DOHH2 (cell line): ENCODE measurements around the gene IRF2BPL.

Experiments
- H3F3A ChIP-seq: fragments of 200-600 bp; sonication (generic), shearing (Covaris generic); 2 replicates; pipeline ENCODE4 v1.6.0; 2016; ENCODE audit warnings: antibody characterized with exemption, mild to moderate bottlenecking; ENCODE audit not compliant: control insufficient read depth, insufficient read depth
- H3K27ac ChIP-seq: fragments of 200-600 bp; sonication (generic); 2 replicates; pipeline ENCODE4 v1.5.1; 2014; ENCODE audit warnings: low read depth, mild to moderate bottlenecking, low read length, moderate library complexity
- H3K27me3 ChIP-seq: fragments of 200-600 bp; sonication (generic); 2 replicates; pipeline ENCODE4 v1.6.1; 2014; ENCODE audit warnings: mild to moderate bottlenecking, low read length, mixed read lengths; ENCODE audit not compliant: control insufficient read depth
- H3K36me3 ChIP-seq: fragments of 200-600 bp; sonication (generic); 2 replicates; pipeline ENCODE4 v1.6.1; 2014; ENCODE audit warnings: mild to moderate bottlenecking, low read length, moderate library complexity, mixed read lengths; ENCODE audit not compliant: control insufficient read depth
- H3K4me1 ChIP-seq: fragments of 200-600 bp; sonication (generic); 2 replicates; pipeline ENCODE4 v1.6.1; 2014; ENCODE audit warnings: mild to moderate bottlenecking, low read length, mixed read lengths; ENCODE audit not compliant: control insufficient read depth
- H3K4me2 ChIP-seq: fragments of 200-600 bp; sonication (generic); 2 replicates; pipeline ENCODE4 v1.6.0; 2014; ENCODE audit warnings: mild to moderate bottlenecking, low read length, moderate library complexity
- H3K4me3 ChIP-seq: fragments of 200-600 bp; sonication (generic); 2 replicates; pipeline ENCODE4 v1.5.1; 2014; ENCODE audit warnings: mild to moderate bottlenecking, low read length, mixed read lengths
- H3K79me2 ChIP-seq: fragments of 200-600 bp; sonication (generic); 2 replicates; pipeline ENCODE4 v1.6.1; 2014; ENCODE audit warnings: mild to moderate bottlenecking, low read length, mixed read lengths; ENCODE audit not compliant: control insufficient read depth
- H3K9me2 ChIP-seq: fragments of 200-600 bp; sonication (generic); replicated peaks from 2 replicates; pipeline ENCODE4 v1.6.1; 2014; ENCODE audit warnings: mild to moderate bottlenecking, low read length, mixed read lengths; ENCODE audit not compliant: control insufficient read depth
- H3K9me3 ChIP-seq: fragments of 200-600 bp; sonication (generic); 2 replicates; pipeline ENCODE4 v1.6.1; 2014; ENCODE audit warnings: antibody characterized with exemption, low read length, mixed read lengths; ENCODE audit not compliant: control insufficient read depth, insufficient read depth
- H4K20me1 ChIP-seq: fragments of 200-600 bp; sonication (generic); 2 replicates; pipeline ENCODE4 v1.6.0; 2014; ENCODE audit warnings: low read depth, mild to moderate bottlenecking, antibody characterized with exemption, low read length, moderate library complexity; ENCODE audit not compliant: control insufficient read depth, insufficient read depth
- CTCF ChIP-seq: fragments of 200-600 bp; sonication (generic); IDR thresholded peaks from one replicate; pipeline ENCODE4 v1.5.1; 2014; ENCODE audit warnings: antibody characterized with exemption, mild to moderate bottlenecking, low read depth, low read length; ENCODE audit not compliant: poor library complexity, severe bottlenecking
- EZH2phosphoT487 ChIP-seq: fragments of 200-600 bp; sonication (generic); IDR thresholded peaks from 2 replicates; pipeline ENCODE4 v1.6.1; 2017; ENCODE audit warnings: borderline replicate concordance, mild to moderate bottlenecking, antibody characterized with exemption, low read length, moderate library complexity, mixed read lengths

IRF2BPL gene

DNA sequence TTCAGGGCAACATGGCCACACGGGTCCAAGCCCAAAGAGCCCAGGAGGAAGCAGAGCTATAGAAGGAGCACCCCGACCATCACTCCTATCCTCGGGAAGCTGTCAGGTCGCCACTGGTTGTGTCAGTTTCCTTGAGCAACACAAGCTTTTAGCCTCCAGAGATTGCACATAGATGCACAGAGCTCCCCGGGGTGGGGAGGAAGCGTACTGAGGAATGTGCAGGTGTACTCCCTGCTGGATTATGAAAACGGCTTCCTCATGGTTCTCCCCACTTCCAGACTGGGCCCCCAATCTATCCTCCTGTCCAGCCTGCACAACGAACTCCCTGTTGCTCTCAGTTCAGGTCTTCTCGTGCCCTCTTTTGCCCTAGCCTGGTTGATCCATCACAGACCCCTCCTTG lies 30.3 kb upstream of the IRF2BPL start:
- Histone ChIP-seq H3F3A (no peaks in the 10 kb centered on the region), H3K4me2 (no peak overlapping the region), H3K36me3 (no peaks in the 10 kb centered on the region), H3K27ac (no peak overlapping the region), H3K9me2 (no peaks in the 10 kb centered on the region), H3K4me1 (no peaks in the 10 kb centered on the region), H3K79me2 (no peaks in the 10 kb centered on the region), H4K20me1 (no peaks in the 10 kb centered on the region), H3K4me3 (no peak overlapping the region), H3K9me3 (no peaks in the 10 kb centered on the region), H3K27me3 (peaks cover 34% of the 10 kb centered on the region)
- TF ChIP-seq EZH2phosphoT487 (no peak), CTCF (no peak)

- Histone ChIP-seq H3K9me3 (no peaks in the 10 kb centered on the region), H3K4me1 (no peaks in the 10 kb centered on the region), H3K27me3 (peaks cover 27% of the 10 kb centered on the region), H3K27ac (no peak overlapping the region), H3F3A (no peaks in the 10 kb centered on the region), H3K4me3 (no peak overlapping the region), H3K36me3 (no peaks in the 10 kb centered on the region), H3K4me2 (no peak overlapping the region), H3K9me2 (no peaks in the 10 kb centered on the region), H4K20me1 (no peaks in the 10 kb centered on the region), H3K79me2 (no peaks in the 10 kb centered on the region)
- TF ChIP-seq EZH2phosphoT487 (no peak), CTCF (no peak)
These were observed 29.6 kb upstream of the IRF2BPL start for GRCh38 chr14:77058117-77058516.

GRCh38 chr14:77055981-77056380 lies 27.5 kb upstream of the IRF2BPL start:
- Histone ChIP-seq H3K4me2 (no peak overlapping the region), H3K9me3 (no peaks in the 10 kb centered on the region), H3K4me1 (no peaks in the 10 kb centered on the region), H3K79me2 (no peaks in the 10 kb centered on the region), H3K27ac (no peak overlapping the region), H3K4me3 (no peak overlapping the region), H3F3A (no peaks in the 10 kb centered on the region), H3K36me3 (no peaks in the 10 kb centered on the region), H3K9me2 (no peaks in the 10 kb centered on the region), H4K20me1 (no peaks in the 10 kb centered on the region), H3K27me3 (peaks cover 33% of the 10 kb centered on the region)
- TF ChIP-seq CTCF = no peak
- TF ChIP-seq EZH2phosphoT487 = no peak

GRCh38 chr14:77055306-77055705 lies 26.8 kb upstream of the IRF2BPL start:
- Histone ChIP-seq H3K4me3 (no peak overlapping the region), H3K4me2 (no peak overlapping the region), H3K36me3 (no peaks in the 10 kb centered on the region), H3K4me1 (no peaks in the 10 kb centered on the region), H3K9me2 (no peaks in the 10 kb centered on the region), H3K9me3 (no peaks in the 10 kb centered on the region), H4K20me1 (no peaks in the 10 kb centered on the region), H3K27ac (no peak overlapping the region), H3K79me2 (no peaks in the 10 kb centered on the region), H3F3A (no peaks in the 10 kb centered on the region), H3K27me3 (peaks cover 31% of the 10 kb centered on the region)
- no peak for TF ChIP-seq CTCF
- TF ChIP-seq EZH2phosphoT487 = no peak
